Activated CD4-positive, CD25-positive, alpha-beta regulatory T cell treated with anti-CD3 and anti-CD28 coated beads, Interleukin-2, amount 50 U/mL, for 24 hours (primary cell): Measurements from ENCODE around the gene AFAP1L2.

Experiments used
- ATAC-seq, 2 donors: fragments of 150-1000 bp; cut with Tn5 transposase; one replicate each; pipeline ENCODE4 v1.10.0; 2021; ENCODE audit warnings: mild to moderate bottlenecking in 1 of 2, moderate library complexity in 1 of 2

AFAP1L2 gene

DNA sequence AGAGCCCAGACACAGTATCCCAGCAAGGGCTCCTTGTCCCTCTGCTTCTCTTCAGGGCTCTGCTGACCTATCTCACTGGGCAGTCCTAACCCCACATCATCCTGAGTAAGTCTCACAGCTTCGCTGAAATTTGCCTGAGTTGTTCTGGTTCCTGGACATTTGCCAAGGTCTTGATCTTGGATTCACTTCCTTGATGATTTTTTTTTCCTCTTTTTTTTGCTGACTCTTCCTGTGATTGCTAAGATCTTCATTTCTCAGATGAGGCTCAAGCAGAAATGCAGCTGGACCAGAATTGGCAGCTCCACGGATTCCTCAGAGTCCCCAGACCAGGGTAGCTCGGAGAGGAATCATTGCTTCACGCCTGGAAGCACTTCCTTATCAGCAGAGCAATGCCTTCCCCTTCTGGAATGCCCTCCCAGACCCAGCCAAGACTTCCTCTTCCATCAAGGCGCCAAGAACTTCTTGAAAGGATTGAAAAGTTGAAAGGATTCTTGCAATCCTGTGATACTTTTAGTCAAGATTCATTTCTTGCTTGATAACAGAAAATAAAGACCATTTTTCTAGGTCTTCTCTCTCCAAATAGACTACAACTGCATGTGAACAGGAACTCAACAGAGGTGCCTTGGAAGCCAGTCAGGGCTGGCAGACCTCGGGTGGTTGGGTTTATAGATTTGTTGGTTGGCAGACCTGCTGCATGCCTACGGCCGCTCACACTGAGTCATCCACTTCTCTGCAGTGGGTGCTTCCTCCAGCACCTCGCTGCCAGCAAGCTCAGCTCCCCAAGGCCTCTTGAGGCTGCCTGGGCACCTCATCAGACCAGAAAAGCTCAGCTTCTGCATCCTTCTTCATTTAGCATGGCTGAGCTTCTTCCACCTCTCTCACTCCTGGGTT is 8.8 kb upstream of the AFAP1L2 start:
- ATAC-seq = no peak

DNA sequence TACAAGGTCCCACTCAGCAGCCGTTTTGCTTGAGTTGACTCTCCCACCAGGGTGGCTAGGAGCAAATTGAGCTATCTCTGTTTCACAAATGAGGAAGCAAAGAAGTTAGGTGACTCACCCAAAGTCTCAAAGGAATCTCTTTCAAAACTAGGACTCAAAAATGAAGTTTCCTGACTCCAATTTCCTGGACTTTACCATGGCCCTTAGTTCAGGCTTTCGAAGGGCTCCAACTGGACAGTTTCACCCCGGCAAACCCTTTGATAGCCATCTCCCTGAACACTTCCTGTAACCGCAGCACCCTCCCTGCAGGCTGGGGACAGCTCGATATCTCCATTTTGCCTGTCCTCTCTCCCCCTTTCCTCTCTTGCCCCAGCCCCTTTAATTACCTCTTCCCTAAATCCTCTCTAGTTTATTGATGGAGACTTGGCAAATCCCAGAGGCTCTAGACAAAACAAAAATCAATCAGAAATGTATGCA is 4.7 kb upstream of the AFAP1L2 start:
- no peak for ATAC-seq

DNA sequence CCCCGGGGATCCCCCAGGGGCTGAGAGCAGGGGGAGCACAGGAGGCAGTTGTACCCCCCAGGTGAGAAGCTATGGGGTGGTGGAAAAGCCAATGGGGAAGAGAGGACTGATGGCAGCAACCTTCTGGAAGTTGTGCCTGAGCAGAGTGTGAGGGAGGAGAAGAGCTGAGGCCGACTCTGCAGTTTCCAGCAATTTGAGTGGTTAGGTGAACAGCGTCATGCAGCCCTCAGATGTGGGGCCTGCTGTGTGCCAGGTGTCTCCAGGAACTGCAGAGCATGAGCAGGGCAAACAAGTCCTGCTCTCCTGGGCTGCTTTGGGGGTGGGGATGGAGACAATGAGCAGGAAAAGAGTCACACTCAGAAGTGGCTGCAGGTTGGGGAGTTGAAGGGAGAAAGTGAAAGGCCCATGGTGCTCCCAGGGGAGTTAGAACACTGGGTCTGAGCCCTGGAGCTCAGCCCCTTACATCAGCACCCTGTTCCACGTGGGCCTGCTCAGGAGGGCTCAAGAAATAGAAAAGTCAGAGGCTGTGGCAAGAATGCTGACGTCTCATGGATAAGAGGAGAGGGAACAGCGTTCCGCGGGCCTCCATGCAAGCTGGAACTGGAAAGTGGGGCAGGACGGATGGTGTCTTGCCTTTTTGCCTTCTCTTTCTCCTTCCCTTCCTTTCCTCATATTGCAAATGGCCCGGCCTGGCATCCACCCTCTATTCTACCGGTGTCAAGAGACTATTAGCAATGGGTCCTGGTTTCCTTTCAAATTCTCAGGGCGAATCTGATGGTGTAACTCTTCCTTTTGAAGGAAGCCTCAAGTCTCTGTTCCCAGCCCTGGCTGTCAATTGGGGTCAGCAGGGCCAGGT is 4.0 kb upstream of the AFAP1L2 start:
- ATAC-seq = no peak

DNA sequence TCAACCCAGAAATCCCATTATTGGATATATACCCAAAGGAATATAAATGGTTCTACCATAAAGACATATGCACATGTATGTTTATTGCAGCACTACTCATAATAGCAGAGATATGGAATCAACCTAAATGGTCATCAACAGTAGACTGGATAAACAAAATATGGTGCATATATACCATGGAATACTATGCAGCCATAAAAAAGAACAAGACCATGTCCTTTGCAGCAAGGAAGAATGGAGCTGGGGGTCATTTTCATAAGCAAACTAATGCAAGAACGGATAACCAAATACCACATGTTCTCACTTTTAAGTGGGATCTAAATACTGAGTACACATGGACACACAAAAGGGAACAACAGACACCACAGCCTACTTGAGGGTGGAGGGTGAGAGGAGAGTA is 2.2 kb upstream of the AFAP1L2 start:
- ATAC-seq = no peak

DNA sequence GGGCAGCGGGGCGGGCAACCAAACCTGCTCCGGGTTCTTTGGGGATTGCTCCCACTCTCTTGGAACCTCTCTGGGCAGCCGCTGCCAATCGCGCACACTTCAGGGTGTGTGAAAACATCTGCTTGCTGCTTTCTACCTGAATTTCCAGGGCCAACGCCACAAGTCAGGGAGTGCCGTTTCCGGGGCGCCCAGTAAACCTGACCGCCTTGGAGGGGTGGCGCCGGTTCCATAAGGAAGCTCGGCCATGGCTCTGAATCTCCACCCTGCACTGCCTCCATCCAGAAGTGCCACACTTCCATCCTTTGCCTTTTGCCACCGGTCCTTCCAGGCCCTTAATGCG is 679 bp upstream of the AFAP1L2 start:
- no peak for ATAC-seq

DNA sequence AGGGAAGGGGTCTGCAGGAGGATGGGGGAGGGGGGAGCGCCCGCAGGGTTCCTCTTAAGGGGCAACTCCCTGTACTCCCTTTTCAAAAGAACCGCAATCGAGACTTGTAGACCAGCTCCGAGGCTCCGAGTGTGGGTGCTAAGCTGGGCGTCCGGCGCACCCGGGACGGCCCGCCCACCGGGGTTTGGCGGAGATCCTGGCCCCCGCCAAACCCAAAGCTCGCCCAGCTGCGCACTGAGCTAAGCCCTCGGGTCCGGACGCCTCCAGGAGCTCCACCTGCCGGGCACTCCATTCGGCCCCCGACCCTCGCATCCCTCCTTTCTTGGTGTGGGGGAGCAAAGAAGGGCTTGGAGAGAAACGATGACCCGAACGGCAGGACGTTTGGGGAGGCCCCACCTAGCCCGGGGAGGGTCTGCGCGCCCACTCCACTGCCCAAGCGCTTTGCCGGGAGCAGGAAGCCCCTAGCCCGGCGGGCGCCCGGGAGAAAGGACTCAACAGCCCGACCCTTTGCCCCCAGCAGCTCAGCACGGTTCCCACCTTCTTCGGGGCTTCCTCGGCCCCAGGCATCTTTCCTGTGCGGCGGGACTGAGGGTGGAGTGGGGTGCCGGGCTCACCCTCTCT is 651 bp downstream of the AFAP1L2 start:
- ATAC-seq = no peak

DNA sequence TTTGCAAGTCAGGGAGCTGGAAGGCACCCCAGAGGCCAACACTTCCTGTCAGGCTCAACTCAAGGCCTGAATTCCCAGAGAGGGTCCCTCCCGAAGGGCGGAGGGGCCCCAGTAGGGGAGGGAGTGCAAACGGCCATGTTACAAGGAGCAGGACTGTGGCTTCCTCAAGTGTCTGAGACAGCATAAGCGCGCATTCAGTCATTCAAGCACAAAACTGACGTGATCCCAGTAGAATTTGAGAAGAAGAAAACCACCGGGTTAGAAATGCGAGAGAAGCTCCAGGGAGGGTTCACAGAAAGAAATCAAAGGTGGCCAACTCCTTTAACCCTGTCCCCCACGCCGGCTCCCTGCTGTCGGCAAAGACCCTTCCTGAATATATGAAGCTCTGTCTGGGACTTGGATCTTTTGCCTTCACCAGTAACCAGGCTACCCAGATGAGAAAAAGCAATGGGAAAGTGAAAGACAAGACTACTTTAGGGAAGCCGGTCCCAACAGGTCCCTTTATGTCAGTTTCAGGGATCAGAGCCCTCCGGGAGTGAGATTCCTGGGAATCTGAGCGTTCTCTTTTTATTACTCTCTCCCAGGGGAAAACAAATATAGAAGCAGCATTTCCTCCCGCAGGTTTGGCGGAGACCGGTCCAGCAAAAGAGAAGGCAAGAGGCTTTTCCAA is 1.3 kb downstream of the AFAP1L2 start:
- ATAC-seq = no peak

DNA sequence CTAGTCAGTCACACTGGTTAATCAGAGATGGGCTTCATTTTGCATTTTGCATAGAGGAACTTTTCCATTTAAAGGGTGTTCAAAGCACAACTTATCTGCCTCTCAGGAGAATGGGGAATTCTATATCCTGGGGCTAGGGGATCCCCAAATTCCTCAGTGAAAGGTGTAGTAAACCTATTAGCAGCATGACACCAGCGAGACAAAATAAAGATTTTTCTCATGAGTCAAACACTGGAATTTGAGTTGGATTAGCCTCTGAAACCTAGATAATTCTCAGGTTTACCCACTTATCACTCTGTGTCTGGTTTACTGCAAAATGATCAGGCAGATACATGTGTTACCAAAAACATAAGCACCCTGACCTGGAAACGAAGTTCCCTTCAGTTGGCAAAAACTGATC is 2.1 kb downstream of the AFAP1L2 start:
- no peak for ATAC-seq

DNA sequence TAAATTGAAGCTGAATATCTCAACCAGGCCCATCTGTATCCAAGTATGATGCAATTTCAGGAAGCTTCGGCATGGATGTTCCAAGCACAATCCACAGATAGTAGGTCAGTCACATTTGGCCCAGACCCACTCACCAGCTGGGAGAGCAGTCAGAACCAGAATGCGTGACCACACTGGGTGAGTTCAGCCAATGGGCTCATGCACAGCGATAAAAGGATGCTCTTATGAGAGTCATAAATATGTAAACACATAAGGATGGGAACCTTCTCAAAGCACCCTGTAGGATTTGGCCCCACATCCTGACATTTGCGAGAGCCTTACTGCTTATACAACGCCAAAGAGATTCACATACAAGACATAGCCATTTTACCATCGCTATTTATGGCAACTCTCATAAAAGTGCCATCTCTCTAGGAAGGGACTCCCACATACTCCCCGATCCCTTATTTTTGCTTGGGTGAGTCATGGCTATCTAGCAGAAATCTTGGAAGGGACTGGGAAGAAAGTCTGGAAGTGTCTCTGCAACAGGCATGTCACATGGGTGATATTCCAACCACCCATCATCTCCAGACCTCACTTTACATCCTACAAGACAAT is 3.0 kb downstream of the AFAP1L2 start:
- ATAC-seq = no peak

DNA sequence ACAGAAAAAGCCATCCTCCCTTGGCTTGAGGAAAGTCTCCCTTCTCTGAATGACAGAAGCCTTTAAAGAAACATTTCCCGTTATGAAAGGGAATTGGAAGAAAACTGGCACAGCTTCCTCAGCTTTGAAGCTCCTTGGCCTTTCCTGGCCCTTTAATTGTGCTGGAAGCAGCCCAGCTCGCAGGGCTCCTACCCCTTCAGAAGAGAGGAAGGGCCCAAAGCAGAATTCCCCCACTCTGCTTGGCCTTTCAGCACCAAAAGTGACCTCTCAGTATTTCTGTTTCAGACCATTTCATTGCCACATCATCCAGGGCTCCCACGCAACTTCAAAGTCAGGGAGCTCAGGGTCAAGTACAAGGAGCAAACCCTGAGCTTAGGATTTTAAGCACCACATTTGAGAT is 4.2 kb downstream of the AFAP1L2 start:
- ATAC-seq = no peak

DNA sequence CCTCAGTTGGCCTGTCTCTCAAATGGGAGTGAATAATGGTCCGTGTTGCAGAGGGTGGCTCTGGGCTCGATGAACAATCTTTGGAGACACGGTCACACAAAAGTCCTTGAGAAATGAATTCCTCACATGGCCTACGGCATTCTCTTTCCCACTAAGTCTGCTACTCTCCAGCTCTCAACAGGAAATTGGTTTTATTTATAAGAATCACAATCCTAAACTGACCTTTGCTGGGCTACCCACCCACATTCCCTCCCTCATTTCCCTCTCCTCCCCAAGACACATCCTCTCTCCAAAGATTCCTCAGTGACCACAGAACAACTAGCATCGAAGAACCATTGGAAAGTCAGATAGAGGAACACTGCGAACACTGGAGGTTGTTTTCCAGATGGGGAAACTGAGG is 4.7 kb downstream of the AFAP1L2 start:
- ATAC-seq = no peak

DNA sequence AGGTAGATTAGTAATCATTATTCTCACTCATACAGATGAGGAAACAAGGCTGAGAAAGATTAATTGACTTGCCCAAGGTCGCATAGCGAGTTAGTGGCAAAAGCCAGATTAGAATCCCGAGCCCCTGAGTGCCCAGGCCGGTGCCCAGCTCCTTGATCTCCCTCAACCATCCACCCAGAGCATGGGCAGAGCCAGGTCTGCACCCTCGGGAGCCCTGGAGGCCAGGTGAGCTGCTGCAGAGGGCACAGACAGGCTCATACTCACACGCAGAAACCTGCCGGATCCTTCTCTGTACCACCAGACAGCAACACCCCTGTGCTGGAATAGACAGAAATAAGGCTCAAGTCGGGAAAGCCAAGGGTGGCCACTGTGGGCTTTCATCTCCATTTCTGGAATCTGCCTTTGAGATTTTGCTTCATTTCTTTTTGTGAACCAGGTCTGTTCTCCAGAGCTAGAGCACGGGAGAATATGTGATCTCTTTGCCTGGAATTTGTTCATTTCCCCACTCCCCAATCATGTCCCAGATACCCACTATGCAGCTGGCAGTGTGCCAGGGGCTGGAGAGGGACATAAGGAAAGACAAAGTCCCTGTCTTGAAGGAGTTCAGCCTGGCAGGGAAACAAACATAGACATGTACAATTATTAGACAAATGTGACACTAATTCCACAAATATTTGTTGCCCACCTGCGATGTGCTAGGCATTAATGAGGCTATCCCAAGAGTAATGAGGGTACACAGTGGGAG is 5.5 kb downstream of the AFAP1L2 start:
- no peak for ATAC-seq

DNA sequence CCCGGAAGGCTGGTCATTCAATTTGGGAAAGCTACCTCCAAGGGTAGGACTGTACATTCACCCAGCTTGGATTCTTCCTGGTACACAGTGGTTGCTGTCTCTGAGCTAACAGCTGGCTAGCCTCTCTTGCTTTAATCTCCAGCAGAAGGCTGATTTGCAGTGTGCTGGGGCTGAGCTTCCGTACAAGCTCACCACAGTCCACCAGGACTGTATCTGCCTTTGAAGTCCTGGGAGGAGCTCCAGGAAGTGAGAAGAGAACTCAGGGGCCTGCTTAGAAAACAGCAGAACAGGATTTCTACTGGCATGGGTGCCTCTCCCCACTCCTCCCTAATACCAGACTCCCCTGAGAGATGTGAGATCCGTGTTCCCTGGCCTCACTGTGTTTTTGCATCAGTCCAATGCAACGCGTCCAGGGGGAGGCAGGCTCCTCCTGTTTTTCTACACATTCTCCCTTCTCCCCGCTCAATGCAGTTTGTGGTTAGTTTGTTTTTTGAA is 6.6 kb downstream of the AFAP1L2 start:
- no peak for ATAC-seq

DNA sequence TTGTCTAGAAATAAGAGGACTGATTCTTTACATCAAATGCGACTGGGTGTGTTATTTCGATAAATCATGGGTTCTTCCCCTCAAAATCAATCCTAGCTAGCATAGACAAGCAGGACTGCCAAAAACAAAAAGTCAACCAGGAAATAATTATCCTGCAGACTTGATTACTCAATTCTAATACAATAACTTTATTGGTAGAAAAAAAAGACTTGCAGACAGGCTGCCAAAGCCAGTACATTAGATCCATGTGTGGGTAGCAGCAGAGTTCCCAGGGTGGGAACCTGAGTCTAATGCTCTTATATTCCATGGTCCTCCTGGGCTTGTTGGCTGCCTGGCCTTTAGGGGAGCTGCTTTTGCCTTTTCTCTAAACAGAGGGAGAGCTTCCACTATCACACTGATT is 7.8 kb downstream of the AFAP1L2 start:
- ATAC-seq = no peak

DNA sequence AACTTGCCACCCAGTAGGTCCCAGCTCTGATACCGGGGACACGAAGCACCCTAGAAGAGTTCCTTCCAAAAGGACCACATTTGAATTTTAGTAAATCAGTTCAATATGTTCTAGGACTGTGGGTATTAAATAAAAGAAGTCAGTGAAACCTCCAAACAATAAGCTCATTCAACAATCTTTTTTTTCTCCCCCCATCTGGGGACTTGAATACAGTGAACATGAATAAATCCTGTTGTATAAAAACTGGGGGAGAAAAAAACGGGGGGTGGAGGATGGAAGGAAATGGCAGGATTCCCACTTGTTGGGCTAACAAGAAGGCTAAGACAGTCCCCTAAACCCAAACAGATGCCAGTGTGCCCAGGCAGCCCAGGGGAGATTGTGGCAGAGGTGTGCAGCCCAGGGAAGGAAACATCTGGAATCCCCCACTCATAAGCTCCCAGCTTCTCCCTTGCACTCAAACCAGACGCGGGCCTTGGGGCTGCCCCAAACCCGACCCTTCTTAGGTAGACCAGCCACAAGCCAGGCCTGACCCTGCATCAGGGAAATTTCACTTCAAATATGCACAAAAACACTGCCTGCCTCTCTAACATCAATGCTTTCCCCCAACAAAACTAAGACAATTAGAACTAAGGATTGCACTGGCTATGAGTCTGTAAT is 8.8 kb downstream of the AFAP1L2 start:
- no peak for ATAC-seq

DNA sequence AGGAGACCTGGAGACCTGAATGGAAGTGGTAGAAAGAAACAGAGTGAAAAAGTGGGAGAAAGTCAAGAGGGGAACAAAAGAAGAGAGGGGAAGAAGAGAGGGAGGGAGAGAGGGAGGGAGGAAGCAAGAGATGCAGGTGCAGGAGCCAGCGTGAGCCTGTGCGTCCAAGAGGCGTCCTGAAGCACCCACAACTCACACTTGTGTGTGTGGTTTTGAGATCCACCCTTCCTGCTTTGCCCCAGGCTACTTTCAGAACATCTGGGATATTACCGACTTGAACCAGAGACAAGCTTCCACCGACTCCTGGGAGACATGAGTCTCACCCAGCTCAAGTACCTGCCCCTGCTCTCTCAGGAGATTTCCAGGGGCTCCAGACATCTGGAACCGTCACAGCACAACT is 9.8 kb downstream of the AFAP1L2 start:
- ATAC-seq = no peak

DNA sequence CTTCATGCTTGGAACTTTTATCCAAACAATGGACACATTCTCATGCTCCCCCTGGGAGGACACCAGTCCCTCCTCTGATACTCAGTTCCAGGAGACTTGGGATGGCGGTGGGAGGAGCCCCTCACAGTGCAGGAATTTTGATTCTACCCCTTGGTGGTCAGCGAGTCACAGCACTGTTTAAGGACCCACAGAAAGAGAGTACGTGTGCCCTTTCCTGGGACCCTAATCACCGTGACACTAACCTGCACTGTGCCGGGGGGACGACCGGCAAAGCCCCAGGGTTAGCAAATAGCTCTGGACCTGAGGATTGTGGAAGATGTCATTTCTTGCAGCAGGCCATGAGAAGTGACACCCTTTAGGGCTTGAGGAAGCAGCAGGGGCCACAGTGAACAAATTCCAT is 10.4 kb downstream of the AFAP1L2 start:
- ATAC-seq = no peak

DNA sequence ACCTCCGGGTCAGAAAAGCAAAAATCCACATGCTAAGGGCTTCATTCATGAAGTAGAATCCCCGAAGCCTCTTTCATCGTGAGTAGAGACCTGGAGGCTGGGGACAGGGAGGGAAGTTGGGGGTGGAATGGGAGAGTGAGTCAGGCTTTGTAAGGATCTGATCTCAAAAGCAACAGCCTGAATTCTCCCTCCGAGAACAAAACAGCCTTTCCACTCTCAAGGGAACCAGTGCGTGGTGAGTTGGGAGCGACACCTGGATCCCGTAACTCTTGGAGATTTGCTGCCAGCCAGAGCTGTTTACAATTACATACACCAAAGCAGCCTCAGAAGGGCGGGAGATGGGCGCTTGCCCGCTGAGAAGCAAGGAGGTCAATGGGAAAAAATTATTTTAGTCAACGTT is 10.8 kb downstream of the AFAP1L2 start:
- no peak for ATAC-seq

DNA sequence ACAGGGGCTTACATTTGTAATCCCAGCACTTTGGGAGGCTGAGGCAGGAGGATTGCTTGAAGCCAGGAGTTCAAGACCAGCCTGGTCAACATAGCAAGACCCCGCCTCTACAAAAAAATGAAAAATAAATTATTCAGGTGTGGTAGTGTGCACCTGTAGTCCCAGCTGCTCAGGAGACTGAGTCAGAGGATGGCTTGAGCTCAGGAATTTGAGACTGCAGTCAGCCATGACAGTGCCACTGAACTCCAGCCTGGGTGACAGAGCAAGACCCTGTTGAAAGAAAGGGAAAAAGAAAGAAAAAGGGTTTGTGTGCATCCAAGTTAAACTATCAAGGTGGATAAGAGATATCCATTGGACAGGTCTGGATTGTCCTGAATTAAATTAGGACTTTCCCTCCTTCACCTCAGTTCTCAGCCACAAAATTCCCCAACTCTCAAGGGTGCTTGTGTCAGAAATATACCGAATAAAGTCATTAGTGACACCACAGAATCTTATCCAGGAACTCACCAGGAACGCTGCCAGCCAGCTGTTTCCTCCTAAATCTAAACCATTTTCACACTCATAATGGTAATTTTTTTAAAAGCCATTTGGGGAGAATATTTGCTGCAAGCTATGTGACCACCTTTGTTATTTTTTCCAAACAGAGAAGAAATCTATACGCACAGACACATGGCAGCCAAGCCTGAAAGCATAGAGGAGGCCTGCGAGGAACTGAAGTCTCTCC is 12.0 kb downstream of the AFAP1L2 start:
- no peak for ATAC-seq

DNA sequence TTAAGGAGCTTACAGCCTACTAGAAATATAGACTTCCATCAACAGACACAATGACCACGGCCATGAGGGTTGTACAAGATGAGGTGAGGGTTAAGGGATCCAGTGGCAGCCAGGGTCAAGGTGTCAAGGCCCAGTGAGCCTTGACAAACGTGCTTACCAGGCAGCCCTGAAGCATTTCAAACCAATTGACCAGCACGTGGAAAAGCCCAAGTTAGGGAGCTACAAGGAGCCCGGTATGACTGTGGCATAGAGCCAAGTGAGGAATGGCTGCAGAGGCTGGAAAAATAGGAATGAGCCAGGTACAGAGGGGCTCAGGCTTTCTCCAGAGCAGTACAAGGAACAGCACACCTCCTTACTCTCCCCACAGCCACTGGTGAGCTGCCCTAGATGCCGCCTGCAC is 12.7 kb downstream of the AFAP1L2 start:
- no peak for ATAC-seq
